Forelimb muscle (tissue), 1 donor: ENCODE data around the gene RFXAP. TPM values are rescaled to one million over a fixed set of nuclear protein-coding genes. Genes with fewer than 3 reads are reported as not detected.

Experiments used
- DNase-seq: peaks from one replicate; pipeline ENCODE4 v3.0.0-alpha.2; 2013; ENCODE audit warnings: low read depth
- polyA plus RNA-seq: library from polyadenylated mRNA; unstranded; fragments of 120-200 nt; gene quantifications from one replicate; pipeline ENCODE4 v1.2.1, GENCODE V29; 2013; ENCODE audit not compliant: insufficient read length

RFXAP gene
- polyA plus RNA-seq, 1 donor = 9.5 TPM

GRCh38 chr13:36866232-36866631 is 47.2 kb downstream of the RFXAP start:
- DNase-seq = no peak

- DNase-seq = no peak
Observed at GRCh38 chr13:36870050-36870692, 51.1 kb downstream of the RFXAP start.

- DNase-seq = no peak
Observed at GRCh38 chr13:36872621-36873020, 53.6 kb downstream of the RFXAP start.

DNA sequence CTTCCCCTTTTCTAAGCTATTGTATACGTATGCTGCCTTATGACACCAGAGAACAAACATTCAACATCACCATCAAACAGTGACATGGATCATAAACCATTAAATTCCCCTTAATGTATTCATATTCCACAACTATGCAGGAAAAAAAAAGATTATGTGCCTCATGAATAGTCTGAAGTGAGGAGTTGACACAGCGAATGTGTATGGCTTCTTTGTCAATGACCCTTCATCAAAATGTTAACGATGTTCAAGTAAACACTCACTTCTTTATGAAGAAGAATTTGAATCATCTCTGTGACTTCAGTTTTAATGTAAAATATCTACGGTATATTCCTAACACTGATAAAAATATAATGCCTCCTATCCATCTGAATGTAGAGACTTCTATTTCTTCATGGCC is 56.4 kb downstream of the RFXAP start:
- no peak for DNase-seq

GRCh38 chr13:36875961-36876360 is 56.9 kb downstream of the RFXAP start:
- no peak for DNase-seq

Other genes starting within 250 kb of the RFXAP start
- 0.10 TPM for gene SERTM1, start 145.2 kb upstream of the RFXAP start, polyA plus RNA-seq
- 13.3 TPM for gene SMAD9, start 101.0 kb downstream of the RFXAP start, polyA plus RNA-seq
- 18.4 TPM for gene ALG5, start 180.1 kb downstream of the RFXAP start, polyA plus RNA-seq
- 43.5 TPM for gene EXOSC8, start 181.6 kb downstream of the RFXAP start, polyA plus RNA-seq
- gene SUPT20H, start 240.5 kb downstream of the RFXAP start, polyA plus RNA-seq = 58.2 TPM